HL-60 (cell line): ENCODE results near the gene FARP1.

Source experiments
- CTCF ChIP-seq: IDR thresholded peaks from one replicate; pipeline ENCODE4 v1.5.1; 2011; ENCODE audit warnings: low read length, control low read depth, inconsistent platforms; ENCODE audit not compliant: insufficient read depth
- GABPA ChIP-seq: IDR thresholded peaks from 2 replicates; pipeline ENCODE4 v1.6.1; 2012; ENCODE audit warnings: low read depth
- POLR2AphosphoS5 ChIP-seq: IDR thresholded peaks from 2 replicates; pipeline ENCODE4 v1.6.1; 2012; ENCODE audit warnings: low read depth
- REST ChIP-seq: IDR thresholded peaks from 2 replicates; pipeline ENCODE4 v1.6.1; 2012; ENCODE audit warnings: low read depth; ENCODE audit not compliant: insufficient replicate concordance

GRCh38 chr13:98212763-98213162 is 69.9 kb downstream of the FARP1 start:
- no peak for TF ChIP-seq CTCF
- TF ChIP-seq POLR2AphosphoS5: no peak
- TF ChIP-seq GABPA: no peak
- no peak for TF ChIP-seq REST
